Lower leg skin (tissue), 3 donors: ENCODE results near the gene CPNE8.

ENCODE experiments used
- POLR2A ChIP-seq, 2 donors: fragments of 450-650 bp; IDR thresholded peaks; one replicate each; pipeline ENCODE4 v1.6.1; 2016 to 2017; ENCODE audit warnings: antibody characterized with exemption in 2 of 2, mild to moderate bottlenecking in 1 of 2, moderate library complexity in 1 of 2
- TF ChIP-seq, protein P1 (sequence below), 3 donors: fragments of 450-650 bp; IDR thresholded peaks; one replicate each; pipeline ENCODE4 v1.5.1; 2016; ENCODE audit warnings: antibody characterized with exemption in 3 of 3, mild to moderate bottlenecking in 3 of 3, moderate library complexity in 2 of 3

DNA sequence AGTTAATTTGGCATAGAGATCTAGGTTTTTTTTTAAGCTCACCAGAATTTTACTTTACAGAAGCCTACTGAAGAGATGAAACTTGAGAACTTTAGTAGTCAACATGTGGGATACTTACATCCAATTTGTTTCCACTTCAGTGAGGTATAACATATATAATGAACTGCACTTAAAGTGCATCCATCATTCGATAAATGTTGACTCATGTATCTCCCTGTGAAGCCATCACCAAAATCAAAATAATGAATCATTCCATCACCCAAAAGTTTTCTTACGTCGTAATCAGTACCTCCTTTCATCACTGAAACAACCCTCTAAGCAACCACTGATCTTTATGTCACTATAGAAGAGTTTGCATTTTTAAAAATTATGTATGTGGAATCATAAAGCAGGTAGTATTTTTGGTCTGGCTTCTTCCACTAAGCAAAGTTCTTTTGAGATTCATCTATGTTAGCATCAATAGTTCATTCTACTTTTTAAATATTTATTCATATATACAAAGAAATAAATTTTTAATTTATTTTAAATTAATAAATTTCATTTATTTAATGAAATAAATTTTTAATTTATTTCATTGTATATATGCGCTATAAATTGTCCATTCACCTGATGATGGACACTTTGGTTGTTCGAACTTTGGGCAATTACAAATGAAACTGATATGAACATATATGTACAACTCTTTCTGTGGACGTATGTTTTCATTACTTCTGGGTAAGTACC, 2.0 kb upstream of the CPNE8 start:
- TF ChIP-seq, protein P1, sequence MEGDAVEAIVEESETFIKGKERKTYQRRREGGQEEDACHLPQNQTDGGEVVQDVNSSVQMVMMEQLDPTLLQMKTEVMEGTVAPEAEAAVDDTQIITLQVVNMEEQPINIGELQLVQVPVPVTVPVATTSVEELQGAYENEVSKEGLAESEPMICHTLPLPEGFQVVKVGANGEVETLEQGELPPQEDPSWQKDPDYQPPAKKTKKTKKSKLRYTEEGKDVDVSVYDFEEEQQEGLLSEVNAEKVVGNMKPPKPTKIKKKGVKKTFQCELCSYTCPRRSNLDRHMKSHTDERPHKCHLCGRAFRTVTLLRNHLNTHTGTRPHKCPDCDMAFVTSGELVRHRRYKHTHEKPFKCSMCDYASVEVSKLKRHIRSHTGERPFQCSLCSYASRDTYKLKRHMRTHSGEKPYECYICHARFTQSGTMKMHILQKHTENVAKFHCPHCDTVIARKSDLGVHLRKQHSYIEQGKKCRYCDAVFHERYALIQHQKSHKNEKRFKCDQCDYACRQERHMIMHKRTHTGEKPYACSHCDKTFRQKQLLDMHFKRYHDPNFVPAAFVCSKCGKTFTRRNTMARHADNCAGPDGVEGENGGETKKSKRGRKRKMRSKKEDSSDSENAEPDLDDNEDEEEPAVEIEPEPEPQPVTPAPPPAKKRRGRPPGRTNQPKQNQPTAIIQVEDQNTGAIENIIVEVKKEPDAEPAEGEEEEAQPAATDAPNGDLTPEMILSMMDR (IDR thresholded peaks at IDR 0.05), result no peak
- TF ChIP-seq POLR2A (IDR thresholded peaks at IDR 0.05), result no peak
